ENCODE results near the gene ZFYVE21. TPM values are rescaled to one million over a fixed set of nuclear protein-coding genes. Genes with fewer than 3 reads are reported as not detected.

ZFYVE21 gene
- total RNA-seq, 1 donor from 2014 or later, result 40.2 TPM

GRCh38 chr14:103730490-103731035, 15.0 kb downstream of the ZFYVE21 start:
- DNase-seq (ENCODE audit: low spot score in 2 of 2, unreplicated experiment in 2 of 2), result no peak
- Mint-ChIP-seq H3K36me3 (peaks cover 18% of the 10 kb centered on the region), H3K9me3 (no peaks in the 10 kb centered on the region), H3K4me1 (peaks cover 16% of the 10 kb centered on the region), H3K4me3 (no peak overlapping the region), H3K27ac (no peak overlapping the region), H3K27me3 (ENCODE audit: low read depth) (no peaks in the 10 kb centered on the region)
- no peak for TF ChIP-seq CTCF (IDR thresholded peaks at IDR 0.05; ENCODE audit: unreplicated experiment)

- DNase-seq (ENCODE audit: low spot score in 2 of 2, unreplicated experiment in 2 of 2), result no peak
- no peaks in the 10 kb centered on the region for H3K27me3 Mint-ChIP-seq (ENCODE audit: low read depth)
- H3K27ac Mint-ChIP-seq, result no peak overlapping the region
- no peak for TF ChIP-seq CTCF (IDR thresholded peaks at IDR 0.05; ENCODE audit: unreplicated experiment)
- peaks cover 18% of the 10 kb centered on the region for H3K36me3 Mint-ChIP-seq
- H3K4me1 Mint-ChIP-seq, result peaks cover 23% of the 10 kb centered on the region
- no peaks in the 10 kb centered on the region for H3K9me3 Mint-ChIP-seq
- no peak overlapping the region for H3K4me3 Mint-ChIP-seq
These were observed 15.9 kb downstream of the ZFYVE21 start for GRCh38 chr14:103731481-103731880.

GRCh38 chr14:103731916-103732867, 16.6 kb downstream of the ZFYVE21 start:
- peaks cover 28% of the 10 kb centered on the region for H3K4me1 Mint-ChIP-seq
- no peaks in the 10 kb centered on the region for H3K27me3 Mint-ChIP-seq (ENCODE audit: low read depth)
- no peaks in the 10 kb centered on the region for H3K9me3 Mint-ChIP-seq
- DNase-seq (ENCODE audit: low spot score in 2 of 2, unreplicated experiment in 2 of 2), result no peak
- no peak for TF ChIP-seq CTCF (IDR thresholded peaks at IDR 0.05; ENCODE audit: unreplicated experiment)
- H3K36me3 Mint-ChIP-seq, result peaks cover 17% of the 10 kb centered on the region
- H3K27ac Mint-ChIP-seq, result peak overlapping the region; percentile 71
- no peak overlapping the region for H3K4me3 Mint-ChIP-seq

GRCh38 chr14:103732868-103733620, 17.4 kb downstream of the ZFYVE21 start:
- H3K36me3 Mint-ChIP-seq, result peaks cover 20% of the 10 kb centered on the region
- H3K4me1 Mint-ChIP-seq, result peaks cover 28% of the 10 kb centered on the region
- H3K27ac Mint-ChIP-seq, result peak overlapping the region; percentile 71
- DNase-seq (ENCODE audit: low spot score in 2 of 2, unreplicated experiment in 2 of 2), result no peak
- no peaks in the 10 kb centered on the region for H3K9me3 Mint-ChIP-seq
- no peaks in the 10 kb centered on the region for H3K27me3 Mint-ChIP-seq (ENCODE audit: low read depth)
- no peak overlapping the region for H3K4me3 Mint-ChIP-seq
- TF ChIP-seq CTCF (IDR thresholded peaks at IDR 0.05; ENCODE audit: unreplicated experiment), result no peak

- no peak for TF ChIP-seq CTCF (IDR thresholded peaks at IDR 0.05; ENCODE audit: unreplicated experiment)
- Mint-ChIP-seq H3K4me3 (no peak overlapping the region), H3K27me3 (ENCODE audit: low read depth) (no peaks in the 10 kb centered on the region), H3K4me1 (peaks cover 28% of the 10 kb centered on the region), H3K36me3 (peaks cover 23% of the 10 kb centered on the region), H3K9me3 (no peaks in the 10 kb centered on the region), H3K27ac (peak overlapping the region; percentile 64)
- DNase-seq (ENCODE audit: low spot score in 2 of 2, unreplicated experiment in 2 of 2), result no peak
These were observed 18.0 kb downstream of the ZFYVE21 start for GRCh38 chr14:103733651-103734050.
